ENCODE measurements around the gene PYROXD2.
A peak's percentile ranks its signal among the peaks of the same experiment; 100 is the strongest.
"Not testable (repeated sequence)": the region's sequence is repeated elsewhere in the genome, so short reads cannot be mapped to it uniquely, and the experiment has no call there.

Gene PYROXD2

DNA sequence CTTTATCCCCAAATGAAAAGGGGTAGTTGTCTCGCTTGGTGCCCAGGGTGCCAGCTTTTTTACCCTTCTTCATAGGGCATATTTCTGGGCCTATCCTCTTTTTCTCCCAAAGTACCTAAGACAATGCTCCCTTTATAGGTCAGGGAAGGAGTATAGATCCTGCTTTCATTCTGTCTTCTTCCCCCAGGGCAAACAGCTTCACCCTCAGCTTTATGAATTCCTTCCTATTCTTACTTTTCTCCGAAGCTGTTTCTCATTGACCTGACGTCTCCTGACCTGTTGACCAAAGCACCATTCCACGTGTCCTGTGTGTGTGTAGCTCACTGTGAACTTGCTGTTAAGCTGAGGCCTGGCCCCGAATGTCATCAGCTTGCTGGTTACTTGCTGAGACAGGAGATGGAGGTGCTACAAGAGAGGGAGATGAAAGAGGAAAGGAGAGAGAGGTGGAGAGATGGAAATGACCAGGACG, 48.9 kb downstream of the PYROXD2 start:
- no peak for DNase-seq (ENCODE audit: low read depth, low spot score)

DNA sequence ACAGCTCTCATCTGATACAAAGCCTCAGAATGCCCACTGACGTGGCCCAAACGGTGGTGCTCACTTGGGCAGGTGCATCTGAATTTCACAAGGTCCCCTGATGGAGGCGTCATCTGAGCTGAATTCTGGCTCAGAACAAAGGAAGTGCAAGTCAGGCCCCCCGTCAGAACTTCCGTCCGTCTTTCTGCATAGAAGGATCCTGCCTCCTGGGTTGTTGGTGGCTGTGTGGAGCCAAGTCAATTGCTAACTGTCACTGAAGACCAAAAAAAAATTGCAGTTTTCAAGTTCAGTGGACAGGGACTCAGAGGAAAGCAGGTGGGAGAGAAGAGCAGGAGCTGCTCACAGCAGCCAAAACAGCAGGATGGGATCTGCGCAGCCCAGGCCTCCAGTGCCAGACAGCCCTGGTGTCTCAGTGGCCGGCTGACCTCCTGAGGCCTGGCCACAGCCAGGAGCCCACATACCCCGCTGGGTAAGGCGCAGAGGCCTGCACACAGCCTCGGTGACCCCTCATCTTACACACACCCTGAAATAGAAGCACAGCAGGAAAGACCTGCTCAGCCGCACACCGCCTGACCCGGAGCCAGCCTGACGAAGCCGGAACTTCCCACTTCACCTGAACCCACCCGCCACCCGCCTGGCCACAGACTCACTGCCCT, 49.4 kb downstream of the PYROXD2 start:
- DNase-seq (ENCODE audit: low read depth, low spot score) = no peak

DNA sequence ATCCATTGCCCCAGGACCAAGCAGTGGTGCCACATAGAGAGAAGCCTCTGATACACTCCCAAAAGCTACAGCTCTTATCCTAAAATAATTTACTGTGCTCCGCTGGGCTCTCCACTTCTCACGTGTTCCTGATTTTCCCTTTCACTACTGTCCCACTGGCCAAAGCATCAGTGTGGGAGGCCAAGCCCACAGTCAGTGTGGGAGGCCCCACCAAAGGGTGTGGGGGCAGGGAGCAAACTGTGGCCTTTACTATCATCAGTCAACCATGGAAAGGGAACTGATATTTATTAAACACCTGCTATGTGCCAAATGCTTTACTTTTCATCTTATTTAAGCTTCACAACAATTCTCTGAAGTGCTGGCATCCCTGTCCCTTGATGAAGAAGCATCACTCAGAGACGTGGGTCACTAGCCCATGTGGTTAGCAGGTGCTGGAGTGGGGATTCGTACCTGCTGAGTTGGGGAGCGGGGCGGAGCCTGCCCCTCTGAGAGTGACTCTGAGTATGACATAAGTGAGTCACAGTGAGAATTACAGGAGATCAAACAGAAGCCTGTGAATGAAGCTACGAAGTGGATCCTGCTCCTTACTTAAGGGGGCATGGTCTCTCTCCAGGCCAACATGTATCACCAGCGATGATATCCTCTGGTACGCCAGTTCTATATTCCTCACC, 50.4 kb downstream of the PYROXD2 start:
- no peak for DNase-seq (ENCODE audit: low read depth, low spot score)

DNA sequence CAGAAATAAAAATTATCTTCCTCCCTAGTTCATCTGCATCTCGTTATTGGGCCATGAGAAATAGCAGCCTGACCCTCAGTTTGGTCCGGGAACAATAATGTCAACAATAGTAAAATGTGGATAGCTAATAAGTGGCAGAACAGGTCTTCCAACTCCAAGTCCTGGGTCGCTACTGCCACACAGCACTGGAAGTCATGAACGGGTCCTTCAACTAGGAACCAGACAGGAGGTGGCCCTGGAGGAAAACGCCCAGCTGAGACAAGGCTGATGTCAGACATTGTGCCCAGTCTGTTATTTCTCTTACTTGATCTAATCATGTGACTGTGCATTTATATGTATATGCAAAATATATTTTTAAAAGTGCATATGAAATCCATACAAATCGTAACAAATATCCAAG, 51.8 kb downstream of the PYROXD2 start:
- no peak for DNase-seq (ENCODE audit: low read depth, low spot score)

GRCh38 chr10:98361131-98362025, 53.6 kb downstream of the PYROXD2 start:
- peak; percentile 94 for DNase-seq (ENCODE audit: low read depth, low spot score)

GRCh38 chr10:98357194-98357822, 57.7 kb downstream of the PYROXD2 start:
- DNase-seq (ENCODE audit: low read depth, low spot score) = no peak

DNA sequence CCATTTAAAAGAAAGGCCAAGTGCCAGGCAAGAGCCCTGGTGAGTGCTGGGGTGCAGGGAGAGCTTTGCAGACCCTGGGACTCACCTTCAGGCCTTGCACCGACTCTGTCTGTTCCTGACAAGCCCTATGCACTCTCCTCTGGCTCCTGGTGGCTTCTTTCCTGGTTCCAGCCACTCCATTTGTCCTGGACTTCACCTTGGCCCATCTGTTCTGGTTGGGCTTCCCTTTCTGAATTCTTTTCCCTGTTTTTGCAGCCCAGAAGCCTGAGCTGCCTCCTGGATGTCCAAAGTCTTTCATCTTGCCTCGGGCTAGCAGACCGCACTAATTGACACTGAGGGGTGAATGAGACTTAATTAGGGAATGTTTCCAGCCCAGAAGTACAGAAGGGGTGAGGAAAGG, 60.5 kb downstream of the PYROXD2 start:
- no peak for DNase-seq (ENCODE audit: low read depth, low spot score)

- DNase-seq (ENCODE audit: low read depth, low spot score) = no peak
These were observed 61.8 kb downstream of the PYROXD2 start for GRCh38 chr10:98353170-98353569.

DNA sequence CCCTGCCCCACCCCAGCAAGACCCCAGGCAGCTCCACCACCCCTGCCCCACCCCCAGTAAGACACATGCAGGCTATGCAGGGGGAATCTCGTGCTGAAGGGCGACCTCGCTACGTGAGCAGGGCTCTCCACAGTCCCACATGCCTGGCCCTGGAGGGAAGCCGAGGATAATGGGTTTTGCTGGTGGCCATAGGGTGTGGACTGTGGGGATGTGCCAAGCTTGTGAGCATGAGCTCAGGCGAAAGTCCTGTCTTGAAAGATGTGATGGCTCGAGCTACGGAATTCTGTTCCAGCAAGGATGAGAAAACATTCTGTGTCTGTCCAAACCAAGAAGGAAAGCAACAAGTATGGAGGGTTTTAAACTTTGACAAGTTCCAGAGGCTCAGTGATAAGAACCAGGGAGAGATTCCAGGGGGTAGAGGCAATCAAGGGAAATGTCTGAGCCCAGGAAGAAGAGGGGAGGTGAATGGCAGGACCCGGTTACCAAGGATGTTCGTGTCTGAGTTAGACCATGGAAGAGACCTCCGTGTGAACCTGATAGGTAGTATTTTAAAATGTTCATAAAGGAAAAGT, 63.1 kb downstream of the PYROXD2 start:
- no peak for DNase-seq (ENCODE audit: low read depth, low spot score)

- DNase-seq (ENCODE audit: low read depth, low spot score) = peak; percentile 57
These were observed 65.5 kb downstream of the PYROXD2 start for GRCh38 chr10:98349508-98349922.

DNA sequence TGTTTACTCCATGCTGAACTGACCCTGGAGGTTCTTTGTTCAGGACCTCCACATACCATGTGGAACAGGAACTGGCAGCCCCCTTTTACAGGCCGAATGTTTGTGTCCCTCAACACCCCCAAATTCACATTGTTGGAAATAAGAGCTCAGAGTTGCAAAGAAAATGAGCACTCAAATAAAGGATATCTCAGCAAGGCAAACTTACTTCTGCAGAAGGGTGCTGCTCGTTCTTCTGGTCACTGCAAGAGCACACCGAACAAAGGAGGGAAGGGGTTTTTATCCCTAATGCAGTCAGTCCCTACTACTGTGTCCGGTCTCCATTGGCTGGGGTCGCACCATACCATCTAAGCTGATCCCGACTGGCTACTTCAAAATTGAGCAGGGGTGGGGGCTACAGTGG, 68.1 kb downstream of the PYROXD2 start:
- DNase-seq (ENCODE audit: low read depth, low spot score) = no peak

- no peak for DNase-seq (ENCODE audit: low read depth, low spot score)
These were observed 70.4 kb downstream of the PYROXD2 start for GRCh38 chr10:98344589-98345038.

- DNase-seq (ENCODE audit: low read depth, low spot score) = not testable (repeated sequence)
These were observed 73.3 kb downstream of the PYROXD2 start for GRCh38 chr10:98341701-98342100.

DNA sequence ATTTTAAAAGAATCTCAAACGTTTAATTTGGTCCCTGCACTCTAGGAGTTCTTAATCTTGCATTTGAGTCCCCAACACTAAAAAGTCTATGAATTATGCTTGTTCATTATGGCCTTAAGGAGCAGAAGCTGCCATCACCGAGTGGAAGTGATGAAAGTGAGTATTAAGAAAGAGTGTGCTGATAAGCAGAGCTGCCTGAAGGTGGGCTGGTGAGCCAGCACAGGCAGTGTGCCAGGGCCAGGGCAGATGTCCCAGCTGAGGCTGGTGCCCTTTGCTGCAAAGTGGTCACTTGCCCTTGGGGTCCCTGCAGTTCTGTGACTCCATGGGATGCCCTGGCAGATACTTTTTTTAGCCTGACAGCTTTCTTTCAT, 74.1 kb downstream of the PYROXD2 start:
- DNase-seq (ENCODE audit: low read depth, low spot score) = no peak

GRCh38 chr10:98340261-98340939, 74.6 kb downstream of the PYROXD2 start:
- peak; percentile 38 for DNase-seq (ENCODE audit: low read depth, low spot score)

- no peak for DNase-seq (ENCODE audit: low read depth, low spot score)
These were observed 75.2 kb downstream of the PYROXD2 start for GRCh38 chr10:98339799-98340198.

DNA sequence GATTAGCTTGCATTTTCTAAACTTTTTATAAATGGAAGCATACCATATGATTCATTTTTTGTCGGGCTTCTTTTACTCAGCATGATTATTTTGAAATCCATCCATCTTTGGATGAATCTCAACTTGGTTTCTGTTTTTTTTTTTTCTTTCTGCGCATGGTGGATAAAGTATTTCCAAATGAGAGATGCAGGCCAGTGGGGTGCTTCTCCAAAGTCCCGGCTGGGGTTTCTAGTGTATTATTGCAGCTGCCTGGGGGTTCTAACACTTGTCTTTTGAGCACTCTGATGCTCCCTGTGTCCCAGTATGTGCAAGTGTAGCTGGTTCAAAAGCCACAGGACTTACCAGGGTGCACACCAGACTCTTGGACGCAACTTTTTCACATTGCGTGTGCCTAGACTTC, 76.1 kb downstream of the PYROXD2 start:
- no peak for DNase-seq (ENCODE audit: low read depth, low spot score)

DNA sequence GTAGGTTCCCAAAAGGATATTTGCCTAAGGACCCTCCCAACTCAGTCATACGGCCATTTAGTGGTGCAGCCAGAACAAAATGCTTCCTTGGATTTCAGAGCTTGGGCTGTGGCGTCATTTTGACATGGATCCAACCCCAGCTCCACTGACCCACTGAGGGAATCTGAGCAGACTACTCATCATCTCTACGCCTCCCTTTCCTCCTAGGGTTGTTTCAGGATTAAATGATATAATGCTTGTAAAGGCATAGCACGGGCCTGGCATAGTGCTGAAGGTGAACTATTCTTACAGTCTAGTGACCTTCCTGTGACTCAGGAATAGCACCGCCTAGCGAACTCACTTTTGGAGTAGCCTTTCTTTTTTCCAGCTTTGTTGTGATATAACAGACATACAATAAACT, 76.7 kb downstream of the PYROXD2 start:
- DNase-seq (ENCODE audit: low read depth, low spot score) = no peak

DNA sequence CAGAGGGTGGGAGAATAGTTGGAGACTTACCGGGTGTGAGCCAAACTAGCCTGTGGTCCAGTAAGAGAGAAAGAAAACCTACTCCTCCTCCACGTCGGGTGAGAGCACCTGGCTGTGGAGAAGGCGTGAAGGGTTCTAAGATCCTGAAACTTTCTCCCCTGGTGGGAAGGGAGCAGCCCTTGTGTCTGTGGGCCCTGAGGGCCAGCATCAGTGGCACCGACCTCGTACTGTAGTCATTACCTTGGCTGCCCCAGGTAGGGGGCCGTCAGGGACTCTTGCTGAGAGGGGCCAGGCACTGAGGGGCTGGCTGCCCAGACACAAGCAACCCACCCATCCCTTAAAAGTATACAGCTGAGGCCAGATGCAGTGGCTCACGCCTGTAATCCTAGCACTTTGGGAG, 77.5 kb downstream of the PYROXD2 start:
- no peak for DNase-seq (ENCODE audit: low read depth, low spot score)
